GM12801 (cell line): ENCODE measurements around the gene NTM.

Experiments
- CTCF ChIP-seq: IDR thresholded peaks from one replicate; pipeline ENCODE4 v1.5.1; 2011; ENCODE audit warnings: control low read depth; ENCODE audit not compliant: insufficient read length; ENCODE audit errors: extremely low read depth

NTM gene

GRCh38 chr11:132068556-132068955 is 698.1 kb downstream of the NTM start:
- no peak for TF ChIP-seq CTCF

- no peak for TF ChIP-seq CTCF
These were observed 701.8 kb downstream of the NTM start for GRCh38 chr11:132072044-132072857.

- TF ChIP-seq CTCF: no peak
These were observed 702.4 kb downstream of the NTM start for GRCh38 chr11:132072858-132073211.

GRCh38 chr11:132073787-132074186 is 703.4 kb downstream of the NTM start:
- no peak for TF ChIP-seq CTCF

GRCh38 chr11:132075447-132075846 is 705.0 kb downstream of the NTM start:
- TF ChIP-seq CTCF: no peak

- TF ChIP-seq CTCF: no peak
These were observed 707.0 kb downstream of the NTM start for GRCh38 chr11:132077416-132077815.

GRCh38 chr11:132078264-132079076 is 708.1 kb downstream of the NTM start:
- TF ChIP-seq CTCF: no peak
